HG02885 (cell line): ENCODE data around the gene NAT9.

Source experiments
- ATAC-seq: cut with Tn5 transposase; IDR thresholded peaks from one replicate; pipeline ENCODE4 v1.9.1; 2021; ENCODE audit warnings: mild to moderate bottlenecking; ENCODE audit not compliant: unreplicated experiment, poor library complexity

Gene NAT9

GRCh38 chr17:74764751-74765286, 11.3 kb downstream of the NAT9 start:
- no peak for ATAC-seq

DNA sequence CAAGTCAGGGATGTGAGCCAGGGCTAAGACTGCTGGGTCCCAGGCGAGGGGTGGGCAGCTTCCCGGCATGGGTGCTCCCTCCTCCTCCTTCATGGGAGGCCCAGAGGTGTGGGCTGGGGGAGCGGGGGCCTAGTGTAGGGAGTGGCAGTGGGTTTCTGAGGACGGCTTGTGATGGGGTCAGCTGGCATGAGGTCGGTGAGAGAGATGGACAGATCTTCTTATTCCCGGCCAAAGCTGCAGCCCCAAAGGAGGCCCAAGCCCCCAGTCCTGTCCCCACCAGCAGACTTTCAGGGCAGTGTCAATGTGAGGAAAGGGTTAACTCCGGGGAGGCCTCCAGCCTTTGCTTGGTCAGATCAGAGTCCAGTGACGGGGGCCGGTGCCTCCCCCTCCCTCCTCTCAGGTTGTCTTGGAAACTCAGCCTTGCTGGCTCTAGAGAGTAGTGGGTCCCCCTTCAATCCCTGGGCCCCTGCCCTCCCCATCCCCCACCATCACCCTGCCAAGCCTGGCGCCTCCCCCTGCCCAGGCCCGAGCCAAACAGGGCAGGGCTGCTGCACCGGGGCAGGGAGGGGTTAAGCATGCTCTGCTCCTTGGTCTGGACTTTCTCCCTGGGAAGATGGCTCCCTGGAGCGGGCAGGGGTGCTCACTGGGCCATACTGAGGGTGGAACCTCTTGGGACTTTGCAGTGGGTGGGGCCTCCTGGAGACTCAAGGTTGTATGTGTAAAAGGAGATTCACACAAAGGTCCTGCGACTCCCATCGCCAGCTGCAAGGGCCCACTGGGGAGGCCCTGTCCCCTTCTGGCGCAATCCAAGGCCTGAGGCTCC, 12.4 kb downstream of the NAT9 start:
- ATAC-seq, result no peak

GRCh38 chr17:74761931-74762330, 14.2 kb downstream of the NAT9 start:
- no peak for ATAC-seq

DNA sequence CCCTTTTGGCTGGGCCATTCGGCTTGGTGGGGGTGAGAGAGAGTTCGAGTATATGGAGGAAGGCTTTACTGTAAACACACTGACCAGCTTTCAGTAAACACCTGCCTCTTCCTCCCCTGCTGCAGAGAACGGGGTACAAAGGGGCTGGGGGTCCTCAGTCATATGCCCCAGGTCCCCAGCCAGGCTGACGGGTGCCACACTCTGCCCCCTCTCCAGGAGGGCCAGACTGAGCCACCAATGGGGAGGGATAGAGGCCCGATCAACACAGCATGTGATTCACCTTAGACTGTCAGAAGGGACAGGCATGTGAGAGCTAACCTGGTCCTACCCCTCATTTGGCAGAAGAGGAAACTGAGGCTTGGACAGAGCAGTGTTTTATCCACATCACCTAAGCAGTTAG, 14.7 kb downstream of the NAT9 start:
- no peak for ATAC-seq

DNA sequence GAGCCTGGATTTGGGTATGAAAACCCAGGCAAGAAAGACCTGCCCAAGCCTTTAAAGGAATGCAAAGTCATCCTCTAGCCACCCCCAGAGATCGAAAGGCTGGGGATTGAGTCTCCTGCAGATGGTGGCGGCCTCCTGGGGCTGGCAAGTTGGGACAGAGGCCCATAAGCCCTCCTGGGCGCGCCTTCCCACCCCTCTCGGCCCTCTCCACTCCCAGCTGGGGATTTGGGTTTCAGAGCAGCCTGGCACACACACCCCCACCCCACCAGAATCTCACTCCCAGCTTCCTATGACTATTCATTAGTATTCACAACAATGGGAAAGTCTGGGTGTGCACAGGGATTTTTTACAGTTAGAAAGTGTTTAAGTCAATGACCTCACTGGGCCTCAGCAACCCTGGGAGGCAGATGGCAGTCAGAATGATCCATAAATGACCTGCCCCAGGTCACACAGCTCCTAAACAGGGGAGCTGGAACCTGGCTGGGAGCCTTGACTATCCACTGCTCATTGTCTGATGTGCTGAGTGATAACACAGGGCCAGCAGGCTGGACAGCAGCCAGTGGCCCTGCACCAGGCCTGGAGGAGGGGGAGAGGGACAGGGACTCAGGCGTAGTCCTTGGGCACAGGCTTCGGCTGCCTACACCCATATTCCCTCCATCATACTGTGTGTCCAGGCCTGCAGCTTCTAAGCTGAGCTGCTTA, 15.6 kb downstream of the NAT9 start:
- ATAC-seq, result no peak

DNA sequence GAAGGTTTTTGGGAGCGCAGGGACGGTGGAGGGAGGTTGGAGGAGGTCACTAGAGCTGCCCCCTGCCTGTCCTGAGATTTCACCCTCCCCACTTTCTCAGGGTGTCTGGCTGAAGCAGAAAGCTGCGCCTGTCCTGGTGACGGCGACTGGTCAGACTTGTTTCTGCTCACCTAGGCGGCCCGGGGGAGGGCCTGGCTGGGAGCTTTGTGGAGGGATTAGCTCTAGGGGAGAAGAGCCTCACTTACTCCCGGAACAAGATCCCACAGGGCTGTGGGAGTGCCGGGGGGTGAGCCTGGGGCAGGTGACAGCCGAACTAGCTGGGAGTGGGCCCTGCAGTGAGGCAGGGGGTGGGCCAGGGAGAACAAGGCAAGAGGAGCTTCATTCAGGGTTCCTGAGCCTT, 16.2 kb downstream of the NAT9 start:
- ATAC-seq, result no peak

DNA sequence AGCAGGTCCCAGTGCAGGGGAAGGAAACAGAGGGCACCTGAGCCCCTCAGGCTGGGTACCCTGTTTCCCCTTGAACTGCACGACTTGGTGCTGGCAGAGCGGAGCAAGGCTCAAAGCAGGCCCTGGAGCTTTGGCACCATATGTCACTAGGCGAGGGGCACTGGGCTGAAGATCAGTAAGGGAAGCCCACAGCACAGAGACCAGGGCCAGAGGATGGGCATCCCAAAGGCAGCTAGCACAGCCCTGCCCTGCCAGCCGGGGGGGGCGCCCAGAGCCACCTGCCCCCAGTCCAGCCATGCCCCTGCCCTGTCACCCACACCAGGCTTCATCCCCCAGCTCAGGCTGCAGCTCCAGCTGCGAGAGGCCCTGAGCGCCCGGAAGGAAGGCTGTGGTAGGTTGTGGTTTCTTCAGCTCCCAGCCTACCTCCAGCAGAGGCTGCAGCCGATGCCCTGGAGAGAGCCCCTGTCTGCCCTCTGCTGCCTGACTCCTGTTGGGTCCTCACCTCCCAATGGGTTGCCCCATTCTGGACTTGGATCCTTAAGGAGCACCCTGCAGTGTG, 16.8 kb downstream of the NAT9 start:
- peak; percentile 46 for ATAC-seq

GRCh38 chr17:74758848-74759168, 17.3 kb downstream of the NAT9 start:
- ATAC-seq, result no peak

GRCh38 chr17:74757931-74758847, 18.0 kb downstream of the NAT9 start:
- no peak for ATAC-seq

DNA sequence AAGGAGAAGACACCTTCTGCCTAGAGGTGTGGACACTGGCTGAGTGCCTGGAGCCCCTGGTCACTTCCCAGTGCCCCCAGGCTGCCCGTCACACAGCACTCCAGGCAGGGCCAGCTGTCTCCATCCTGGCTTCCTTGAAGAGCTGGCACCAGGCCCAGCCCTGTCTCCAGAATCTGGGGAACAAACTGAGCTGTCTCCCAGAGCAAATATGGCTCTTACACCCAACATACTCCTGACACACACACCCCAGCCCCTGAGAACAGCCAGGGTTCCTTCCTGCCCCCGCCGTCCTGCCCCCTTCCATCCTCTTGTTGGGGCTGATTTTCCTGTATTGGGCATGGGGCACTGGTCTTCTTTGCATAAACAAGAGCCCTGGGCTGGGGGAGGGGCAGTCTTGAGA, 18.6 kb downstream of the NAT9 start:
- no peak for ATAC-seq

GRCh38 chr17:74756891-74757290, 19.3 kb downstream of the NAT9 start:
- ATAC-seq, result no peak

DNA sequence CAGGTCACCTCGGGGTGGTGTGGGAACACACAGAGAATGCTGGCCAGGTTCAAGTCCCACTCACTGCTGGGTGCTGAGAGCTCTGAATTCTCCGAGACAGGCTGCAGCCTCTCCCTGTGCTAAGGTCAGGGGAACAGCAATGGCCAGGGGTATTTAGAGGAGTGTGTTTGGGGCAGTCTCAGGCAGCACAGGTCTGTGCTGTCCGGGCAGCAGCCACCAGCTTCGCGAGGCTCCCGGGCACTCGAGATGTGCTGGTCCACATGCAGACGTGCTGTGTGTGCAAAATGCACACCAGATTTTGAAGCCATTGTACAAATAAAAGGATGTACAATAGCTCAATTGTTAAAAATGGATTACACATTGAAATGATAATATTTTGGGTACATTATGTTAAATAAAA, 20.6 kb downstream of the NAT9 start:
- ATAC-seq, result no peak

DNA sequence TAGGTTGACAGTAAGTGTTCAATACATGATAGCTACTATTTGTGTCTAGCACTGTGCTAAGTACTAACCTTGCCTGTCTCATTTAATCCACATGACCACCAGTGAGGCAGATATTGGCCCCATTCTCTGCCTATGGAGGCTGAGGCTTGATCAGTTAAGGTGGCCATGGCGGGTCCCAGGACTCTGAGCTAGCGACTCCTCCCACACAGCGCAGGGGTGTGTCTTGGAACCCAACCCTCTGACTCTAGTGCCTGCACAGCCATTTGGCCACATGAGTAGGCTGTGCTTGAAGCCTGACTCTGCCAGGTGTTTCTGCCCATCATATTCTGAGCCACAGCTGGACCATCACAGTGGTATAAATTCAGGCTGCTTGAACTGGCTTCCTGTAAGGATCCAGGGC, 21.3 kb downstream of the NAT9 start:
- no peak for ATAC-seq

- no peak for ATAC-seq
Observed at GRCh38 chr17:74752822-74753401, 23.2 kb downstream of the NAT9 start.

- no peak for ATAC-seq
Observed at GRCh38 chr17:74752415-74752814, 23.7 kb downstream of the NAT9 start.

DNA sequence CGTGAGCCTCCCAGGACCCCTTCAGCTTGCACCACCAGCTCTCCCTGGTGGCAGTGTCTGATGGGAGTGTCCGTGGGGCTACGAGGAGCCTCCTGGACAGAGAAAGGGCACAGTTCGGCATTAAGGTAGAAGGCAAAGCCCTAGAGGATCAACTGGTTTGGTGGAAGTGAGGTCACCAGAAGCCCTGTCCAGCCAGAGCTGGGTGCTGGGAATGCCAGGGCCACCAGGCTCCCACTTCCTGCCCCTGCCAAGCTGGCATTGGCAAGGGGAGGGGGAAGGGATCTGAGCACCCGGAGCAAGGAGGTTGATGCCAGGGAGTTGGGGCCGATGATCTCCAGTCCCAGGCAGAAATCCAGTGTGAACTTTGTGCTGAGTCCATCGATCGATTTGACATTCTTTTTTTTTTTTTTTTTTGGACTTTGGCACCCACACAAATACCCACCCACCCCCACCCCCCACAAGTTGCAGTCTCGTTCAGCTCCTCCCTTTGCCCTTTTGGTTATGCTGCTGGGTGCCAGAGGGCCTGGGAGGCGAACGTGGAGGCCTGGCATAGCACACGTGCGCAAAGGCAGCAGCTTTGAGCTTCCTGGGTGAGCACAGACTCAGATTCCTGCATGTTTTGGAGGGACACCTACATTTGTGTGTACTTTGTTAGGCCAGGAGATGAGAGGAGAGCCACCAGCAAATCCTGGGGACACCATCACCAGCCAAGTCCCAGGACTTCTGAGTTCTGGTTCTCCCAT, 25.6 kb downstream of the NAT9 start:
- ATAC-seq, result no peak

DNA sequence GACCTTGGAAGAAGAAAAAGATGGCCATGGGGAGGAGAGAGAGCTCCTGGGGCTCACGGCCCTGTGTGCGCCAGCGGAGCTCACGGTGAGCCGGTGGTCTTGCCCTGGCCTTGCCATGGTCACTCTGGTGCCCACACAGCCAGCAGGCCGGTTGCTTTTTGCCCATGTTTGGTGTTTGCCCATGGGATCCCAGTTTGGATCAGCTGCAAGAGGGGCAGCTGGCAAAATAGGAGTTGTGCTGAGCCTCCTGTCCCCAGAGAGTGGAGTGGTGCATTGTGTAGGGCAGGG, 26.2 kb downstream of the NAT9 start:
- ATAC-seq, result no peak

DNA sequence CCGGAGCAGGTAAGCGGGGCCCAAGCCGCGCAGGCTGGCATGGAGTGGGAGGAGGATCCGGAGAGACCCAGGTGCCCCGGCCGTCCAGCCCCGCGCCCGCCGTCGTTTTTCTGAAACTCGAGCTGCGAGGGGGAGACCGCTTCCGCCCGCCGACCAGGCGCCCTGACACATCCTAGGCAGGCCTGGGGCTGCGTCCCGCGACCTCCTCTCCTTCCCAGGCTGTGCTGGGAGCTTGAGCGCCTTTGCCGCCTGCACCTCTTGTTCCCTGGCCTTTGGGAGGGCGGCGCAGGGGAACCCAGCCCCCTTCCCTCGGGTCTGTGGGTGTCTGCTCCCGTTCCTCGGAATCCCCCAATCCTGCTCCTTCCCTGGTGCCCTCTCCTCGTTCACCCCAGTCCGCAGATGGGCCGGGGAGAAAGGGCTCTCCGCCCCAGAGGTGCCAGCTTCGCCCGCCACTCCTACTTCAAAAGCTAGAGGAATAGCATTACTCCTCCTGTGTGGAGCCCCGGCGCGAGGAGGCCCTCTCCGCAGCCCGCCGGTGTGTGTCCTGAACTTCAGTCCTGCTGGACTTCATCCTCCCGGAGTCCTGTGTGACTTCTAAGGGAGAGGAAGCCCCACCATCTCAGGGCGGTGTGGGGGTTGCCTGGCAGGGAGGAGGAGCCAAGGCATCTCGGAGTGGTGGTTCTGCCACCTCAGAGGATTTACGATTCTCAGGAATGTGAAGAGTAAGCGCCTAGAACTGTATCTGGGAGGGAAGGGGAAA, 26.7 kb downstream of the NAT9 start:
- ATAC-seq, result peak; percentile 4
